IMR-90 (cell line): ENCODE results near the gene CACUL1. TPM values are rescaled to one million over a fixed set of nuclear protein-coding genes. Genes with fewer than 3 reads are reported as not detected.

ENCODE experiments used
- ATAC-seq: fragments of 200-7000 bp; cut with Tn5 transposase; 2 replicates; pipeline ENCODE4 v1.9.1; 2020; ENCODE audit warnings: low read depth, mild to moderate bottlenecking, moderate library complexity
- BruUV-seq: library from RNA; stranded (reverse); fragments of 400-500 nt; replicated peaks from 2 replicates; lab custom pipeline; 2021; lab: Mats Ljungman, UMichigan
- CTCF ChIA-PET: fragments of 300-600 bp; formaldehyde crosslinking; extraction: SDS; loops from one replicate; lab custom pipeline; 2021; ENCODE audit warnings: antibody characterized with exemption; lab: Yijun Ruan, JAX
- POLR2A ChIA-PET: fragments of 300-600 bp; sonication (Branson Sonifier 250); formaldehyde crosslinking; loops from one replicate; lab custom pipeline; 2022; ENCODE audit warnings: antibody characterized with exemption; ENCODE audit not compliant: unreplicated experiment; lab: Charles Lee
- DNase-seq: peaks from one replicate; pipeline ENCODE4 v3.0.0; 2013
- H2AFZ ChIP-seq: replicated peaks from 2 replicates; pipeline ENCODE3; 2013; ENCODE audit warnings: low read length, mild to moderate bottlenecking; ENCODE audit not compliant: poor library complexity
- H2AK5ac ChIP-seq: 2 replicates; pipeline ENCODE4 v1.6.1; 2013; ENCODE audit warnings: low read depth, low read length, inconsistent platforms
- H2AK9ac ChIP-seq: replicated peaks from 2 replicates; pipeline ENCODE3; 2013; ENCODE audit warnings: mild to moderate bottlenecking, low read depth, low read length, moderate library complexity; ENCODE audit not compliant: poor library complexity
- H2BK120ac ChIP-seq: 2 replicates; pipeline ENCODE4 v1.6.1; 2013; ENCODE audit warnings: low read depth, low read length, inconsistent platforms
- H2BK15ac ChIP-seq: 3 replicates; pipeline ENCODE4 v1.6.1; 2013; ENCODE audit warnings: low read depth, low read length, inconsistent platforms
- H2BK20ac ChIP-seq: 2 replicates; pipeline ENCODE4 v1.6.1; 2013; ENCODE audit warnings: low read depth, mild to moderate bottlenecking, inconsistent platforms, low read length, moderate library complexity
- H2BK5ac ChIP-seq: 2 replicates; pipeline ENCODE4 v1.6.1; 2013; ENCODE audit warnings: mild to moderate bottlenecking, low read depth, low read length, inconsistent platforms; ENCODE audit not compliant: poor library complexity, severe bottlenecking
- H3K14ac ChIP-seq: replicated peaks from 2 replicates; pipeline ENCODE4 v1.6.1; 2013; ENCODE audit warnings: low read depth, low read length, inconsistent platforms
- H3K18ac ChIP-seq: 2 replicates; pipeline ENCODE4 v1.6.1; 2013; ENCODE audit warnings: low read depth, low read length, control low read depth
- H3K23ac ChIP-seq: 2 replicates; pipeline ENCODE4 v1.6.1; 2013; ENCODE audit warnings: low read depth, low read length, inconsistent platforms
- H3K27ac ChIP-seq: 2 replicates; pipeline ENCODE4 v1.5.1; 2013; ENCODE audit warnings: mild to moderate bottlenecking, control low read depth, low read length; ENCODE audit not compliant: insufficient read depth
- H3K27me3 ChIP-seq: 2 replicates; pipeline ENCODE4 v1.6.1; 2013; ENCODE audit warnings: low read length; ENCODE audit not compliant: control insufficient read depth, insufficient read depth
- H3K36me3 ChIP-seq: 2 replicates; pipeline ENCODE4 v1.6.1; 2013; ENCODE audit warnings: low read length, mixed read lengths; ENCODE audit not compliant: control insufficient read depth, insufficient read depth
- H3K4ac ChIP-seq: 2 replicates; pipeline ENCODE4 v1.6.1; 2013; ENCODE audit warnings: low read depth, low read length, inconsistent platforms
- H3K4me1 ChIP-seq: 2 replicates; pipeline ENCODE4 v1.6.1; 2013; ENCODE audit warnings: low read length, mixed read lengths; ENCODE audit not compliant: control insufficient read depth, insufficient read depth
- H3K4me2 ChIP-seq: 2 replicates; pipeline ENCODE4 v1.6.1; 2013; ENCODE audit warnings: low read depth, mild to moderate bottlenecking, control low read depth, low read length, moderate library complexity
- H3K4me3 ChIP-seq: 2 replicates; pipeline ENCODE4 v1.5.1; 2013; ENCODE audit warnings: low read depth, mild to moderate bottlenecking, control low read depth, low read length, moderate library complexity; ENCODE audit not compliant: insufficient read depth
- H3K56ac ChIP-seq: 2 replicates; pipeline ENCODE4 v1.6.1; 2013; ENCODE audit warnings: low read length, inconsistent platforms; ENCODE audit not compliant: insufficient read depth; ENCODE audit errors: extremely low read depth
- H3K79me1 ChIP-seq, 2 experiments: 2 replicates each; pipeline ENCODE4 v1.6.1; 2013; ENCODE audit warnings: low read length in 2 of 2, inconsistent platforms in 1 of 2, low read depth in 1 of 2
- H3K9ac ChIP-seq: 2 replicates; pipeline ENCODE4 v1.6.1; 2013; ENCODE audit warnings: low read depth, low read length, control low read depth
- H3K9me1 ChIP-seq: 2 replicates; pipeline ENCODE4 v1.6.1; 2013; ENCODE audit warnings: low read length, inconsistent platforms; ENCODE audit not compliant: insufficient read depth
- H3K9me3 ChIP-seq: 2 replicates; pipeline ENCODE4 v1.6.1; 2013; ENCODE audit warnings: low read length; ENCODE audit not compliant: control insufficient read depth, insufficient read depth
- H4K20me1 ChIP-seq: 2 replicates; pipeline ENCODE4 v1.6.1; 2013; ENCODE audit warnings: low read length, inconsistent platforms; ENCODE audit not compliant: insufficient read depth
- H4K5ac ChIP-seq: 2 replicates; pipeline ENCODE4 v1.6.1; 2013; ENCODE audit warnings: mild to moderate bottlenecking, low read depth, low read length, control low read depth
- H4K8ac ChIP-seq, 2 experiments: 2 replicates each; pipeline ENCODE4 v1.6.1; 2013; ENCODE audit warnings: low read depth in 2 of 2, low read length in 2 of 2, control low read depth in 1 of 2, inconsistent platforms in 1 of 2
- H4K91ac ChIP-seq: 2 replicates; pipeline ENCODE4 v1.6.1; 2013; ENCODE audit warnings: low read depth, low read length, inconsistent platforms; ENCODE audit not compliant: insufficient read depth
- RAD21 ChIP-seq: IDR thresholded peaks from 2 replicates; pipeline ENCODE4 v1.6.1; 2012; ENCODE audit warnings: low read length, improper control_type of control experiment
- RCOR1 ChIP-seq: IDR thresholded peaks from 2 replicates; pipeline ENCODE4 v1.6.1; 2012; ENCODE audit warnings: mild to moderate bottlenecking, low read length, improper control_type of control experiment; ENCODE audit not compliant: insufficient replicate concordance
- RFX5 ChIP-seq: IDR thresholded peaks from 2 replicates; pipeline ENCODE4 v1.8.0; 2012; ENCODE audit warnings: low read depth, mild to moderate bottlenecking, low read length, moderate library complexity
- SMC3 ChIP-seq: fragments of 150-350 bp; IDR thresholded peaks from 2 replicates; pipeline ENCODE4 v1.6.1; 2016; ENCODE audit warnings: low read depth, mild to moderate bottlenecking, antibody characterized with exemption, low read length, moderate library complexity
- WGBS, 2 experiments: methylation state at CpG; one replicate each; pipeline versions ENCODE4 v1.1.5 to v1.1.7; 2013; ENCODE audit warnings: missing lambda C conversion rate in 2 of 2; ENCODE audit not compliant: insufficient read length in 1 of 2; ENCODE audit errors: extremely low coverage in 2 of 2; 5-methylcytosine and 5-hydroxymethylcytosine counted together
- dilution Hi-C: fragments of 300-500 bp; cut with HindIII; formaldehyde crosslinking; loops from one replicate; pipeline ENCODE4 v1.14.3; 2018; ENCODE audit warnings: low sequenced_read_pairs; ENCODE audit not compliant: unreplicated experiment
- in situ Hi-C: fragments of 300-500 bp; cut with MboI; formaldehyde crosslinking; loops from 3 replicates; pipeline ENCODE4 v1.14.3; 2019; ENCODE audit warnings: low sequenced_read_pairs, inconsistent platforms, mixed read lengths
- intact Hi-C: fragments of 100-400 bp; cut with micrococcal nuclease; formaldehyde crosslinking; loops from 2 replicates; pipeline ENCODE4 v1.10.0; 2022
- polyA plus RNA-seq, 3 experiments: library from polyadenylated mRNA; depleted of rRNA; stranded (reverse); fragments of >200 nt; gene quantifications; 2 replicates each; pipeline ENCODE4 v1.2.3, GENCODE V29; 2012; ENCODE audit warnings: low replicate concordance in 1 of 3
- total RNA-seq: library from RNA; depleted of rRNA; stranded (reverse); fragments of >200 nt; gene quantifications from 2 replicates; pipeline ENCODE4 v1.2.3, GENCODE V29; 2012
- TF ChIP-seq, protein P1 (sequence below): fragments of 150-350 bp; IDR thresholded peaks from 2 replicates; pipeline ENCODE4 v1.6.1; 2016; ENCODE audit warnings: low read depth, mild to moderate bottlenecking, low read length, moderate library complexity, borderline replicate concordance

CACUL1 gene
- total and polyA plus RNA-seq, 2 of the 4 experiments (the other 2 are of a cell fraction), result 5.3 to 23.5 TPM

- Histone ChIP-seq H3K4me2 (no peak overlapping the region), H2BK20ac (no peak overlapping the region), H4K8ac (no peak overlapping the region), H3K36me3 (no peaks in the 10 kb centered on the region), H2BK15ac (no peak overlapping the region), H2BK120ac (no peak overlapping the region), H3K18ac (no peak overlapping the region), H3K4me3 (no peak overlapping the region), H4K5ac (no peak overlapping the region), H2AFZ (no peak overlapping the region), H3K4ac (no peak overlapping the region), H3K4me1 (no peaks in the 10 kb centered on the region), H3K23ac (no peak overlapping the region), H3K27me3 (peaks cover 8% of the 10 kb centered on the region), H3K56ac (no peak overlapping the region), H3K9me3 (no peaks in the 10 kb centered on the region), H2AK9ac (no peak overlapping the region), H4K20me1 (no peaks in the 10 kb centered on the region), H2BK5ac (no peak overlapping the region), H2AK5ac (no peak overlapping the region), H3K27ac (no peak overlapping the region), H3K9me1 (no peaks in the 10 kb centered on the region), H3K9ac (no peak overlapping the region), H3K79me1 (no peaks in the 10 kb centered on the region), H3K14ac (no peak overlapping the region), H4K91ac (no peak overlapping the region)
- CTCF ChIA-PET, result no interaction called here
- ATAC-seq (no peak), DNase-seq (no peak)
- intact Hi-C loops, result no loop called here
- in situ Hi-C loops, result no loop called here
- dilution Hi-C loops, result no loop called here
- no peak for TF ChIP-seq RCOR1
- TF ChIP-seq RFX5, result no peak
- no peak for TF ChIP-seq RAD21
- TF ChIP-seq, protein P1, sequence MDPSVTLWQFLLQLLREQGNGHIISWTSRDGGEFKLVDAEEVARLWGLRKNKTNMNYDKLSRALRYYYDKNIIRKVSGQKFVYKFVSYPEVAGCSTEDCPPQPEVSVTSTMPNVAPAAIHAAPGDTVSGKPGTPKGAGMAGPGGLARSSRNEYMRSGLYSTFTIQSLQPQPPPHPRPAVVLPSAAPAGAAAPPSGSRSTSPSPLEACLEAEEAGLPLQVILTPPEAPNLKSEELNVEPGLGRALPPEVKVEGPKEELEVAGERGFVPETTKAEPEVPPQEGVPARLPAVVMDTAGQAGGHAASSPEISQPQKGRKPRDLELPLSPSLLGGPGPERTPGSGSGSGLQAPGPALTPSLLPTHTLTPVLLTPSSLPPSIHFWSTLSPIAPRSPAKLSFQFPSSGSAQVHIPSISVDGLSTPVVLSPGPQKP, result no peak
- TF ChIP-seq SMC3, result no peak
- no CpG with 5 or more reads among the region's 3 CpGs for WGBS, 2 experiments
- BruUV-seq, result no TSS peak
- POLR2A ChIA-PET, result no interaction called here
These were observed 91.6 kb downstream of the CACUL1 start for GRCh38 chr10:118663176-118663575.
